Fibroblast of peridontal ligament (primary cell): Measurements from ENCODE around the gene STAB2.
A peak's percentile ranks its signal among the peaks of the same experiment; 100 is the strongest.

Experiments used
- DNase-seq: peaks from one replicate; pipeline ENCODE4 v3.0.0-alpha.2; 2010; ENCODE audit errors: extremely low read depth

The STAB2 gene

DNA sequence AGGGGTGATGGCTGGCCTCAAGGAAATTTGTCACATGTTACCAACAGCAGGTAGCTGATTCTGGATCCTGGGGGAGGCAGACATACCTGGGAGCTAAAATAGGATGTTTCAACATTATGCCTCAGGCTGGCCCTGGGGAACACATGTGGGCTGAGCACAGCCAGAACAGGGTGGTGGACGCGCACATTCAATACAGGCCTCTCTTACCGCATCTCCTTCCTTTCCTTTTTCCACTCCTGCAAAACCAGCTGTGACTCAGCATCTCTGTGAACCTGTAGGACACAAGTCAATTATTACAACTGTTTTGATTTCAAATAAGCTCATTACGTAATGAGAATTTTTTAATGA is 193.0 kb downstream of the STAB2 start:
- DNase-seq, result no peak

DNA sequence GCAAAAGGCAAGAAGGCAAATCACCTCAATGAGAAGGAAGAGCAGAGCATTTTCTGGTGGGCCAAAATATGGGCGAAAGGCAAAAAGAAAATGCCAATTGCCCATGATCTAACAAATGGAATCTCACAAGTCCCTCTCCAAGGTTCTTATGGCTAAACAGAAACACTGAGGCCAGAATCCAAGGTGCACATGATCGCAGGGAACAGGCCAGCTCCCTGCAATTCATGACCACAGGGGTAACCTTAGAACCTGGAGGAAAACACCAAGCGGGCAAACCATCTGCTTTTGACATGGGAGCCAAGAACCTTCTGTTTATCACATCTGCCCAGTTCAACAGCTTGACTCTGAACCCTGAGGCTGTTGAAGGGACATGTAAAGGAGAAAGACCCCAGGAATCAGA is 193.9 kb downstream of the STAB2 start:
- no peak for DNase-seq

DNA sequence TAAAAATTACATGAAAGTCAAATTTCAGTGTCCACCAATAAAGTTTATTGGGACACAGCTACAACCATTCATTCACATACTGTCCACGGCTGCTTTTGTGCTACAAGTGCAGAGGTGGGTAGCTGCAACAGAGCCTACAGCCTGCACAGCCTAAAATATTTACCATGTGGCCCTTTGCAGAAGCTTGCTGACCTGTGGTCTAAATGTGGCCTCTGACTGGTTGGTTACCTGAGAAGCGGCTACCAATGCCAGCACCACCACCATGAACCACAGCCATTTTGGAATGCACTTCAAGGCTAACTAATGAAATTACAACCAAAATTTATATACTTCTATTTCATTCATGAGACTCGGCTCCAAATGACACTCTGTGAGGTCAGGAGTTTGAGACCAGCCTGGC is 195.3 kb downstream of the STAB2 start:
- no peak for DNase-seq

DNA sequence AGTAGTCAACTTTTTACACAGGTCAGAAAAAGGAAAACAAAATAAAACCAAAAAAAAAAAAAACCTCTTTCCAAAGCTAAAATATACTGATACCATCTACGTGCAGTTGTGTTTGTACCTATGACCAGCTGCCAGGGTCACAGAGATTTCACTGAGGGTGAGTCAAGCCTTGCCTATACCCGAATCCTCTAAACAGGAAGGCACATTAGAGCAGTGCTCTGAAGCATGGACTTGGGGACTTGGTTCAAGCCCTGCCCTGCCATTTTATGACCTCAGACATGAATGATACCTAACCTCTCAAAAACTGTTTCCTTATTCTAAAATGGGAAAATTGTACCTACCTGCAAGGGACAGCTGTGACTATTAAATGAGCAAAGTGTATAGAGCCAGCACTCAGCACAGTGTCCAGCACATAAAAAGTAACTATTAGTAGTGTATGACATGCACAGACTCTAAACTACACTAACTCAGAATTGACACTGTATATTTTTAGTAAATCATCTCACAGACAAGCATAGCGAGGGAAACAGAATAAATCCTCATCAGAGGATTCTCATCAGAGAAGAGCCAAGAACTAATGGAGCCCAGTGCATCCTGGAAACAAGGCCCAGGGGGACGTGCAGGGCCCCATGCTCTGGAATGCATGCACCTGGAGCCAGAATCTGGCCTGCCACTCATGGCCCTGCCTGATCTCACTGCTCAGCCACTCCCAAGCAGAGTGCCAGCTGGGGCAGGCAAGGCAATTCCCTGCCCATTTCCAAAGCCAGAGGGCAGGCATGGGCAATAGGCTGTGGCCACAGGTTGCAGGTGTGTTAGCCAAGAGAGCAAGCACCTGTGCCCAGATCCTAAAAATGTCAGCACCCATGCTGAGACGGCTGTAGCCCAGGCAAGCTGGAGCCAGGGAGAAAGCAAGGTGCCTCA is 196.9 kb downstream of the STAB2 start:
- no peak for DNase-seq

DNA sequence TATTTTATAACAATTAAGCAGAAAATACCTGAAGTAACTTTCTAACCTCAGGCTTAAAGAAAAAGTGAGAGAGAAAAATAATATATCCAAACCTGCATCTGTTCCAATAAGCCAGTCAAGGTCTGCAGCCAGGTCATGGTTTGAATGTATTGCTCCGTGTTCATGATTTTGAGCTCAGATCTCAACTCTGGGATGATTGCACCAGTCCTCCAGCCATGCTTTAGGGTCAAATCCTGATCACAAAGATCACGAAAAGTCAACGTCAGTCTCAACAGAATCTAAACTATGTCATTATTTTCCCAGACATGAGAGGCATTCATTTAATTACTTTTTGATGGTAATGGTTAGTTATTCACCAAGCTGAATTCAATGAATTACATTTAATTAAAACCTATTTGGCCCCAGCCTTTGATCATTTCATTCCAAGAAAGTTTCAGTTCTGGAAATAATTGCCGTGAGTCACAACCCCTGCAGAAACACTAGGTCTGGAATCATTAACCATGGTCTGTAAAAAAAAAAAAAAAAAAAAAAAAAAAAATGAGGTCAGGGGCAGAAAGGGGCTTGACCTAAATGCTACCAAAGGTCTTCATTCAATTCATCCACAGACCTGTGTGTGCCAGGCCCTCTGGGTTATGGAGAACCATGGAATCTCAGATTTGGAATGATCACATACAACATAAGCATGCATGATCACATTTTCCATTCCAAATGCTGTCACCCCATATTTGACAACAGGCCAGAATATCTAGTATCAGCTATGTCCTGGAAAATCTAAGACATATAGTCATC is 198.4 kb downstream of the STAB2 start:
- peak; percentile 20 for DNase-seq

DNA sequence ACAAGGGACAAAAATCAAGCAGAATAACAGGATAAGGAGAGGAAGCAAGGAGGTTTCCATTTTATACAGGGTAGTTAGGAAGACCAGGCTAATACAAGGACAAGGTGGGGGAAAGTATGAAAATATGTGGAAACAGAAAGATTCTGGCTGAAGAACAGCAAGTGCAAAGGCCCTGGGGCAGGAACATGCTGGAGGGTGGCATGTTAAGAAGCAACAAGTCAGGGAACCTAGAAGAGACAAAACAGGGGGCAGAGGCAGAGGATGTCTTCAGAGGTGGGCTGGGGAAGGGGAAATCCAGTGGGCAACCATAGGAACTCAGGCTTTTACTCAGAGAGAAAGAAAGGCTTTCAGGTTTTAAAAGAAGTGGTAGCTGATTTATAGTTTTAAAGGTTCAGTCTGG is 199.1 kb downstream of the STAB2 start:
- DNase-seq, result no peak

DNA sequence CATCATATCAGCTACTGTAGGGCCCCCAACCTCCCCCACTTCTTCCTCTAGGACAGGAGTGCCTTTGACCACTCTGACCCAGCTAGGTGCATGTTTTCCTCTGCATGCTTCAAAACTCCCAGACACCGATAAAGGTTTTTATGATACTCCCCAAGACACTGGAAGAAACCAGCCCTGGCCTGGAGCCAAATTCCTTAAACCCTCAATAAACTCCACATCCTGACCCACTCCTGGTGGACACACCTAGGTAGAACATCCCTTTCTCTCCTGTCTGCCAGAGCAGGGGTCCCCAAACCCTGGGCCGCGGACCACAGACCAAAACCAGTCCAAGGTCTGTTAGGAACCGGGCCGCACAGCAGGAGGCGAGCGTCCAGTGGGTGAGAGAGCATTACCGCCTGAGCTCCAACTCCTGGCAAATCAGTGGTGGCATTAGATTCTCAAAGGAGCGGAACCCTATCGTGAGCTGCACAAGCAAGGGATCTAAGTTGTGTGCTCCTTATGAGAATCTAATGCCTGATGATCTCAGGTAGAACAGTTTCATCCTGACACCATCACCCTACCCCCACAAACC is 204.4 kb downstream of the STAB2 start:
- DNase-seq, result no peak

DNA sequence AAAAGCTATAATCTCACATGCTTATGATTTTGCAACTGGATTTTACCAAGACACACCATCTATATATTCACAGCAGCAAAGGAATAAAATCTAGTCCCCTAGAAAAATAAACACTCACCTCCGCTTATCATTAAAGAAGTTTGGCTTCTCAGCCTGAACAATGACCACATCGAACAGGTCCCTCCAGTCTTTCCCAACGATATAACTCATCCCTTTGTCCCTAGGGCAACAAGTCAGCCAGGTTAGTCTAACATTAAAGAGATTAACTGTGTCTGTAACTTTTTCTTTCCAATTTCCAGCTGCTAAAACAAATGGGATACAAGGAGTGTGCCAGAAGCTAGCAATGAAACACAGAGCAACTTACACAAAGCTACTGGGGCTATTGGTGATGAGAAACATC is 206.0 kb downstream of the STAB2 start:
- DNase-seq, result no peak

DNA sequence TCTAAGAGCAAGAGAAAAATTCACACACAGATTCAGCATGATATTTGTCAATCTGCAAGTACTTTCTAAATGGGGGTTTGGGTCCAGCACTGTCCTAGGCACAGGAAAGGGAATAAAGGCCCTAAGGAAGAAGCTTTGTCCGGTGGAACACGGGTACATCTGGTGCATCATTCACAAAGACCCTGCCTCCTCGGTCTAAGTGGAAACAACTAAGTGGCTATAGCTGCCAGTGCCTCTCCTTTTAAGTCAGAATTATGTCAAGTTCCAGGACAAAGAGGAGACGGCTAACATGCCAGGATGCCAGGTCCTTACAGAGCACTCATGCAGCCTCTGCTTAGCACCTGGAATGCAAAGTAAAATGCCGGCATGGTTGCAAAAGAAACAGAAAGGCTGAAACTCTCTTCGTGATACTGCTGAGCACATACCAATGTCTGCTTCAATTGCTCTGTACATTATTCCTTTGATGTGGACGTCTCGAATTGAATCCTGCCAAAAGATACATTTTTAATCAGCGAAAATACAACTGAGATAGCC is 206.5 kb downstream of the STAB2 start:
- no peak for DNase-seq

DNA sequence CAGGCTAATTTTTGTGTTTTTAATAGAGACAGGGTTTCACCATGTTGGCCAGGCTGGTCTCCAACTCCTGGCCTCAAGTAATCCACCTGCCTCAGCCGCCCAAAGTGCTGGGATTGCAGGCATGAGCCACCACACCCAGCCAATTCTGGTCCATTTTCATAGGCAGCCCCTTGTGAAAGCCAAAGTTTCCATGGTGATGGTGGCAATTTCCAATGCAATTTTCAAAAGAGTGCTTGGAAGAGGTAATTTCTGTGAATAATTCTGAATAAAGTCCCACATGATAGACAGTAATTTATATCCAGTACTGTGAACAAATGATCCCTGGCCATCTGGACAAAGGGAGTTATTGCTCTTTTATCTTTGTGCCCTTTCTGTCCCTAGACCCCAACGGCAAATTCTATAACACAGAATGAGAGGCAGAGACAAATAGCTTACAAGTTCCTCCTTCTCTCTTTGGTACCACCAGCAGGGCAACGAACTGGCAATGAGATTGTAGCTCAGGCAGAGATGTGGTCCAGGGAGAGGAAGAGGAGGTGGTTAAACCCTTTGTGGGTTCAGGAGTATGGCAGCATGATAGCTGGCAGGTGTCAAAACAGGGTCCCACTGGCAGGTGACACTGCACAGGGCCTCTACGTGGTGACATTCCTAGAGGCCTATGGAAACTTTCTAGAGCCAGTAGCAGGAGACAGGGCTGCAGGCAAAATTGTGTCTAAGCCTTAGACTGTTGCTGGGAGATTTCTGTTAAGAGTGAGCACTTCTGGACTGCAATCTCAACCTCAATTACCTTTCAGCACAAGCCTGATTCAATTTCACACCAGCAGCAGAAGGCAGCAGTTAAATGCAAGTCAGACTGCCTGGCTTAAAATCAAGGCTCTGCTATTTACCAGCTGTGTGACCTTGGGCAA is 207.5 kb downstream of the STAB2 start:
- DNase-seq, result no peak

DNA sequence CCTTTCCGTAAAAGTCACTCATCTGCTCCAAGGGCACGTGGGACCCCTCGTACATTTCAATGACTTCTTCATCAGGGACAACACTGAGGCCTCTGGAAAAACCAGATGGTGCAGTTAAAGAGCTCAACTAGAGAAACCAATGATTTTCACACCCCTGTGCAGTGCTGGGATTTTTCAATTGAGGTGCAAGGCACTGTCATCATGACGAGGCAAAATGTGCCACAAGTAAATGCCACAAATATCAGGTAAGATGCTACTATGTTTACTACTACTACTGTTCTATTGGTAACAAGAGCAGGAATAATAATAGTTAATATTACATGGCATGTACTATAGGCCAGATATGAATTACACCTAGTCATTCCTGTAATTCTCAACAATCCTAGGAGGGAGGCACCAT is 211.5 kb downstream of the STAB2 start:
- no peak for DNase-seq

DNA sequence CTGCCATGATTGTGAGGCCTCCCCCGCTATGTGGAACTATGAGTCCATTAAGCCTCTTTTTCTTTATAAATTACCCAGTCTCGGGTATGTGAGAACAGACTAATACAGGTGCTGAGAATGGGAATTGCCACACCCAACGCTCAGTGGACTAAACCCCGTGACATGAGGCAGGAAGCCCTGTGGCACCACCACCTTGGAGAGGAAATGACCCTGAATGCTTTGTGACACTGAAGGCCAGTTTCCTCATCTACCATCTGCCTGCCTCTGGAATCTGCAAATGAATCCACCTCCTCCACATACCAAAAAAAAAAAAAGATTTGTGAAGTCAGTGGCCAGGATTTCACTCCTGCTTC is 212.4 kb downstream of the STAB2 start:
- DNase-seq, result no peak

DNA sequence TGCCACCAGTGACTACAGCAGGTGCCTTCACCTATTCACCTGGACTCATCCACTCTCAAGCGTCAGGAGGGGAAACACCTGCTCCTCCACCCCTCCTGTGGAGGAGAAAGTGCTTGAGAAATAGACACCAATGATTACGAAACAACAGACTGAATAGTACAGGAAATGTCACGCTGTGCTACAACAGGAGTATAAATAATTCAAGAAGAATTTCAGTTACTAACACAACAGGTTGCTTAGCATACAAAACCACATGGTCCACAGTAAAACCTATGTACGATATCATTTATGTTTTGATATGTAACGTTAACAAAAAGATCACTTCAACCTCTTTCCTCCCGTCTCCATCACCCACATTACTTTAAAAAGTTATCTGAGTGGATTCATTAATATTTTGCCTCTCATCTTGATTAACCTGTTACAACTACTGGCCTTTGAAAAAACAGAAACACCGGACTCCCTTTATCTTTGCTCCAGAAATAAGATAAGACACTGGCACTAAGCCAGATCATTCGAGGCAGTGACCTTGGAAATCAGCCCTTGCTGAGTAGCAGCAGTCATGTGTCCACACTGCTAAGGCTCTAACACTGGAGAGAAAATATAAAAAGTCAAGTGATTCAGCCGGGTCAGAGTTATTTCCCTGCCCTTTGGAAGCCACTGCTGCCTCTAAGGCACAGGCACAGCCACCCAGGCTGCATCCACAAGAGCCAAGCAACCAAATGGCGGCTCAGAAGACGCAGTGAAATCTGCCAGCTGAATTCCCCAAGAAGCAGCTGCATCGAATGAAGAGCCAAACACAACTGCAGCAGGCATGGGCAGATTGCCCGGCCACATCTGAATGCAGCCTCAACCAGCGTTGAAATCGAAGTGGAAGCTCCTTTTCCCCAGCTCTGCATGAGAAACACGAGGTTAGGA is 213.0 kb downstream of the STAB2 start:
- peak; percentile 81 for DNase-seq

DNA sequence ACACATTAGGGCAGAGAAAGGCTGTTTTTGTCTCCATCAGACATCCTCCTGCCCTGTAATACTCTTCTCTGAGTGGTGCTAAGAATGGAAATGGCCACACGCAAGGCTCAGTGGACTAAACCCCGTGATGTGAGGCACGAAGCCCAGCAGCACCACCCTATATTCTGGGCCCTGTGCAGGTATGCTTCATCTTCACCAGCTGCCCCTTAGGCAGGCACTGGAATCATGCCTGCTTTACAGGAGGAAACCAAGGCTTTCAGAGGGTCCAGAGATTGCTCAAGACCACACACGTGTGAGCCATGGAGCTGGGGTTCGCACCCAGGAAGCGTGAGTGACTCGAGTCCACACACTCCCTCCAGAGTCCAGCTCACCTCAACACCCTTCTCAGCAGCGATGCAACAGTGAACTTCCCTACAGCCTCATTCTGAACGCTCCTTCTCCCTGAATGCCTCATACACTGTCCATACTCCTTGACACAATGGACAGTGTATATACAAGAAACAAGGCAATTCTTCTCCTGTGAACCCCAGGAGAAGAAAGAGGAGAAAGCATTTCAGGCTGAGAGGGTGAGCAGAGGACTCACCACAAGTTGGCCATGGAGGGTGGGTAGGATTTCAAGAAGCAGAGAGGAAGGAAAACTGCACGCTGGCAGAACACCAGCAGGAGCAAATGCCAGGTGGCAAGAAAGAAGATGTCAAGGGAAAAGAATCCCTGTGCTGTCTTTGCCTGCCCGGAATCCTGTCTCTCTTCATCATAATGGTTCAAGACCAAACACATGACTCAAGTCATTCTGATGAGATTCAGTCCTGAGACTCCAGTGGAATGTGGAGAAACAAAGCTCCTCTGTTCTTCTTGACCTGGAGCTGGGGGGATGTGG is 214.9 kb downstream of the STAB2 start:
- DNase-seq, result peak; percentile 31

DNA sequence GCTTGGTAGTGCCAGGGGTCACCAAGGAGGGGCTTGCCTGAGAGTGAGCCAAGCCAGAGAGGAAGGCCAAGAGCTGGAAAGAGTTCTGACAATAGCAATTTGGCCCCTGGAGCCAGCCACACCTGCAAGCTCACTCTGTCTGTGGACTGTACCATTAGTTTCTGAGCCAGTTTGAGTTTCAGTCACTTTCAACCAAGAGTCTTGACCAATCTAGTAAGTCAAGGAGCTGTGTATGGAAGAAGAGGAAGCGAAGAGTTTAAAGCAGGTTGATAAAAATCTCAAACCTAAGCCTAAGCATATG is 215.5 kb downstream of the STAB2 start:
- DNase-seq, result no peak

DNA sequence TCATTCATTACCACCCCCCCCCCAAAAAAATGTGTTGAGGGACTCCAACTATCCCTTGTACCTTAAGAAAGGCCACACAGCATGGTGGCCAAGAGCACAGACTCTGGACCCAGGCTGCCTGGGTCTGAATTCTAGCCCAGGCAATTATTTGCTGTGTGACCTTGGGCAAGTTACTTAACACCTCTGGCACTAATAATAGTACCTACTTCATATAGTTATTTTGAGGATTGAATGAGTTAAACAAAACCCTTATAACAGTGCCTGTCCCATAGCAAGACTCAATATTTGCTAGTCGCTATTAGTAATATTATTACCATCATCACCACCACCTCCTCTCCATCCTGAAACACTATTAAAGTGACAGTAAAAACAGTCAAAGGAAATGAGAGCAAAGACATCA is 216.8 kb downstream of the STAB2 start:
- DNase-seq, result no peak

DNA sequence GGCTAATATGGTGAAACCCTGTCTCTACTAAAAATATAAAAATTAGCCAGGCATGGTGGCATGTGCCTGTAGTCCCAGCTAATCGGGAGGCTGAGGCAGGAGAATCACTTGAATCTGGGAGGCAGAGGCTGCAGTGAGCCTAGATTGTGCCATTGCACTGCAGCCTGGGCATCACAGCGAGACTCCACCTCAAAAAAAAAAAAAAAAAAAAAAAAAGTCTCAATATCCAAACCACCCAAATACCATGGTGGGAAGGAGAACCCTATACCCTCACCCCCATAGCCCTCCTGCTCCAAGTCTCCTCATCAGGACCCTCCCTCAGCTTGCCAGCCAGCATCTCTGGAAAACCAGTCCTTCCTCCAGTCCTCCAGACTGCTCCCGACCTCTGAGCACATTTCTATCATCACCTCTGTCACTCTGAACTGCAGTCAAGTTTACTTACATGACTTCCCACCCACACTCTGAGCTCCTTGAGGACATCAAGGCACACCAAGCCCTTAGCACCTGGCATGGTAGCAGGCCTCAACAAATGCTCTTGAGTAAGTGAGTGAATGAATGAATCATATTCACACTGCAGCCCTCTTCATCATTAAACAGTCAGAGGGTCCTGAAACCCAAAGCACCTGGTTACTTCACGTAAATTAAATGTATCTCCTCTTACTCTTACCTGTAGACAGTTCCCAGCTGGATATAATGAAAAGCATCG is 218.7 kb downstream of the STAB2 start:
- no peak for DNase-seq

DNA sequence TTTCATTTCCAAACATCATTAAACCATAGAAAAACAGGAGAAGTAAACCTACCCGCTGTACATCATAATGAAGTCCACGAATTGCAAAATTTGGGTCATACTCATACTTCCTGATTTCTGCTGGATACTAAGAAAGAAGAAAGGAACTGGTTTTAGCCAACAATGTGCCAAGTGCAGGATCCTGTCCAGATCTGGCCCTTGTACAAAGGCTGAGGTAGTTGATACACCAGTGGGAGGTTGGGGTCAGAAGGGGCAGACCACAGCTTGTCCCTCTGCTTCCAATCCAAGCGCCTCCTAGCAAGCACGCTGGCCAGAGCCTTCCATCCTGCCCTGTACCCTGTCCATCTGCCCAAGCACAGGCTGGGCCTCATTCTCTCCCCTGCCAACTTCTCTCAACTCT is 219.7 kb downstream of the STAB2 start:
- no peak for DNase-seq
